Right ventricle myocardium superior (tissue), 1 donor: ENCODE results near the gene KCNJ6. TPM values are rescaled to one million over a fixed set of nuclear protein-coding genes. Genes with fewer than 3 reads are reported as not detected.

Source experiments
- ATAC-seq: fragments of 200-7000 bp; cut with Tn5 transposase; one replicate; pipeline ENCODE4 v1.9.1; 2020; ENCODE audit warnings: mild to moderate bottlenecking; ENCODE audit not compliant: poor library complexity
- DNase-seq: peaks from one replicate; pipeline ENCODE4 v3.0.0-alpha.2; 2020
- intact Hi-C: fragments of 100-400 bp; cut with DNase I; formaldehyde crosslinking; loops from one replicate; pipeline ENCODE4 v1.11.2; 2022
- total RNA-seq: library from RNA; stranded (reverse); fragmentation: NEBNext Ultra II Directional; extraction: Animal tissue kit (Norgen Biotek cat#: 25700); gene quantifications from one replicate; pipeline ENCODE4 v1.2.1, GENCODE V29; 2021
- donor health status: DM: no; HTN: yes; CAD: no; lungs with severe emphysema.

KCNJ6 gene
- total RNA-seq, 1 donor from 2014 or later = not detected

DNA sequence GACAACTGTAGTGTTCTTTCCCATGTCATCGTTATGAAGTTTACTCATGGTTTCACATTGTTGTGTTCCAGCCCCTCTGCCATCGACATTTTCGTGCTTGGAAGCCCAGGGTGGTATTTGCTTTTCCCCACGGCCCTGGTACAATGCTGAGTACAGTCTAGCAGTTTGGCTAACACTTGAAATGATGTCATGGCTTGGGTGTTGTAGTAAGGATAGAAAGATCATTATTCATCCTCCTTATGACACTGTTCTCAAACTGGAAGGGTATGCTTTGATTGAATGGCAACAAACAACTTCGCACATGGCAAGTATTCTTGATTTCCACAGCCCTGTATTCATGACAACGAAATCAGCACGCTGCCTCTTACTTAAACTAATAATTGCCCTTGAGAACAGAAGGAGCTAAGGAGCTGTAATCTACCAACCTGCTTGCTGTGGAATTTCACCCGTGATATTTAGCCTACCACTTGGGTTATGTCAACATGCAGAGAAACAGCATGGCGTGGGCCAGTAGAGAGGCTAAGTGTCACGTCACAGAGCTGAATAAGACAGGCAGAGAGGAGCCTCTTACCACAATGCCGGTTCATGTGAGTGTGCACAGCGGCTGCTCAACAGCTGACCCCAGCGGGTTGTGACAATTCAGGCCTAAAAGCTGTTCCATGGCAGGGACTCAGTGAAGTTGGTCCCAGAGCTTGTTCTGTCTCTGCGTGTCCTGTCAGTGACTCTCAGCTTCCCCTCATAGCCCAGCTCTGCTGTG, 73.9 kb downstream of the KCNJ6 start:
- DNase-seq (no peak), ATAC-seq (no peak)
- intact Hi-C loops = no loop called here

GRCh38 chr21:37837381-37837780, 78.9 kb downstream of the KCNJ6 start:
- intact Hi-C loops = no loop called here
- ATAC-seq (no peak), DNase-seq (no peak)

GRCh38 chr21:37835481-37835880, 80.8 kb downstream of the KCNJ6 start:
- DNase-seq (no peak), ATAC-seq (no peak)
- intact Hi-C loops = no loop called here

DNA sequence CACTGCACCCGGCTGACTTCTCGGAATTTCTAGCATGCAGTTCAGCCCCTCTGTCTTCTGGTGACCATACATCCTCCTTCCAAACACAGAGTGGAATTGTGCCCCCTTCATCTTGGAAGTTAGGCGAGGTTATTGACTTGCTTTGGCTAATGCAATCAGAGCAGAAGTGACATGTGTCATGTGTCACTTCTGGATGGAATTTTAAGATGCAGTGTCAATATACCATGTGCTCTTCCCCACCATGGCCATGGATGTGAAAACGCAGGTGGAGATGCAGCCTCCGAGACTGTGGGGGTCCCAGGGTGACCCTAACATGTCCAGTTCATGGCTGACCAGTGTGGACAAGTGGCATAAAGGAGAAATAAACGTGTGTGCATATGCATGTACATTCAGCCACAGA, 83.0 kb downstream of the KCNJ6 start:
- DNase-seq = no peak
- intact Hi-C loops = no loop called here
- ATAC-seq = no peak

- DNase-seq (no peak), ATAC-seq (no peak)
- intact Hi-C loops = no loop called here
These were observed 86.8 kb downstream of the KCNJ6 start for GRCh38 chr21:37829447-37829846.

DNA sequence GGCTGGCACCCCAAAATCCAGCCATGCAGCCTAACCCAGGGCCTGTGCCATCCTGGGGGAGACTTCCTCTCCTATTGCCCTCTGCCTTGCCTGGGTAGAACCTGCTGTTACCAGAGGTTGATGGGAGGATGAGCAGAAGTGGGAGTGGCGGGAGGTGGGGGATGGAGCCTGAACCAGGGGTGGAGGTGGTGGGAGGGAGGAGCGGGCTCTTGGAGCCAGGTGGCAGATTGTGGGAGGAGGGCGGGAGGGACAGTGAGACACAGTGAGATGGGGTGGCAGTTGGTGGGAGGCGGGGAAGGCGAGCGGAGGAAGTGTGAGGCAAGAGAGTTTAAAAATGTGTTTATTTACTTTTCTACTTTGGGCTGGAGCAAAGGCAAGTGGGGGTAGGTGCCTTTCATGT, 87.3 kb downstream of the KCNJ6 start:
- intact Hi-C loops = no loop called here
- ATAC-seq = no peak

GRCh38 chr21:37828556-37828955, 87.7 kb downstream of the KCNJ6 start:
- DNase-seq (no peak), ATAC-seq (no peak)
- intact Hi-C loops = no loop called here

More for the DNA sequence above, 87.3 kb downstream of the KCNJ6 start:
- no peak for DNase-seq

GRCh38 chr21:37827913-37828312, 88.3 kb downstream of the KCNJ6 start:
- DNase-seq = no peak
- no peak for ATAC-seq
- intact Hi-C loops = no loop called here

GRCh38 chr21:37821786-37822450, 94.3 kb downstream of the KCNJ6 start:
- DNase-seq = no peak
- intact Hi-C loops = no loop called here
- no peak for ATAC-seq

DNA sequence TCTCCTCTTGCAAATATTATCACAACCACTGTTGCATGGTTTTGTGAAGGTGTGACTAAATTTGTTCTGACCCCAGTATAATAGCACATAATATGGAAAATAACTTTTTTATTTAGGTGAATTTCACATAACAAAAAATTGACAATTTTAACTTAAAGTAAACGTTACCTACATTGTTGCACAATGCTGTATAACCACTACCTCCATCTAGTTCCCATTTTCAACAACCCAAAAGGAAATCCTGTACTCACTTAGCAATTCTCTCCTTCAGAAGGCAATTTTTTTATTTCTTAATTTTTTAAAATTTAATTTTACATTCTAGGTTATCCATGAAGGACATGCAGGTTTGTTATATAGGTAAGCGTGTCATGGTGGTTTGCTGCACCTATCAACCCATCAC, 95.2 kb downstream of the KCNJ6 start:
- intact Hi-C loops = no loop called here
- ATAC-seq (no peak), DNase-seq (no peak)

DNA sequence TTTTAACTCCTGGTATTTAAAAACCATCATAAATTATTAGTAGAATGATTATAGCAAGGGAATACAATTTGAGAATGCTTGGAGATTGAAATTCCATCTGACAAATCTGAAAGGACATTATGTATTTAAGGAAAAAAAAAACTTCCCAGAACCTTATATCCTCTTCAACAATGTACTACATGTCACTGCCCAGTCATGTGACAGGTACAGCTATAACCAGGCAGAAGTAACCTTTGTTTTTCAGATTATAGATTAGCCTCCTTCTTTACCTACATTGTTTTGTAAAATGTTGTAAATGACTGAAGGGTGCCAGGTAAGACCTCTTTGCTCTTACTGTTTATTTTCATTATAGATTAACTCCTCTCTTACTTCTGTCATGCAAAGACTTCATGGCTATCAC, 96.9 kb downstream of the KCNJ6 start:
- ATAC-seq (no peak), DNase-seq (no peak)
- intact Hi-C loops = no loop called here

- DNase-seq = no peak
- ATAC-seq = no peak
- intact Hi-C loops = no loop called here
These were observed 99.0 kb downstream of the KCNJ6 start for GRCh38 chr21:37817242-37817641.

- no peak for ATAC-seq
- intact Hi-C loops = no loop called here
These were observed 100.4 kb downstream of the KCNJ6 start for GRCh38 chr21:37815893-37816292.

GRCh38 chr21:37811711-37812110, 104.5 kb downstream of the KCNJ6 start:
- intact Hi-C loops = no loop called here
- ATAC-seq = no peak
- DNase-seq = no peak

More at GRCh38 chr21:37815893-37816292, 100.4 kb downstream of the KCNJ6 start:
- DNase-seq = no peak

DNA sequence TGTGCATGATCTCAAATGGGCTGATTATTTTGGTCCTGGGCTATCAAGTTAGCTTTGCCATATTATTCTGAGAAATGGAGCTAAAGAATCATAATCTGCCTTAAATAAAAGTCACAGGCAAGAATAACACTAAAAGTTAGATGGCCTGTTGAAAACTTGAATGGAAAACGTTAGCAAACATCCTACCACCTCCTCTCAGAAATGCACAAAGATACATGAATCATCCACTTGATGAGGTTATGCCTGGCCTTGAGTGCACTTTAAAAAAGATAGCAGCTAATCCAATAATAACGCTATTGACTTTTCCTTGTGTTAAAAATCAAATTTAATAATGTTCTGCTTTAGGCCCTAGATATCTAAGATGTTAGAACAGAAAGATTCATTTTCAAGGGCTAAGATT, 108.0 kb downstream of the KCNJ6 start:
- DNase-seq (no peak), ATAC-seq (no peak)
- intact Hi-C loops = no loop called here

- ATAC-seq (no peak), DNase-seq (no peak)
- intact Hi-C loops = no loop called here
These were observed 111.0 kb downstream of the KCNJ6 start for GRCh38 chr21:37805266-37805665.

DNA sequence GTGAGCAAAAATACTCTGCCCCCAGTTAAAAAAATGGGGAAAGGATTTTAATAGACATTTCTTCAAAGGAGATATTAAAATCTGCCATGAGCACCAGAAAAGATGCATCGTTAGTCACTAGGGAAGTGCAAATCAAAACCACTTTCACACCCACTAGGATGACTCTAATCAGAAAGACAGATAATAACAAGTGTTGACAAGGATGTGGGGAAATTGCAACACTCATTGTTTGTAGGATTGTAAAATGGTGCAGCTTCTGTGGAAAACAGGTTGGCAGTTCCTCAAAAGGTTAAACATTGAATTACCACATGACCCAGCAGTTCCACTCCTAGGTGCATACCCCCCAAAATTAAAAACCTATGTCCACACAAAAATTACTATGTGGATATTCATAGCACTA, 112.3 kb downstream of the KCNJ6 start:
- no peak for ATAC-seq
- intact Hi-C loops = no loop called here
- DNase-seq = no peak

- intact Hi-C loops = no loop called here
- ATAC-seq = no peak
- DNase-seq = no peak
These were observed 113.1 kb downstream of the KCNJ6 start for GRCh38 chr21:37803101-37803651.

DNA sequence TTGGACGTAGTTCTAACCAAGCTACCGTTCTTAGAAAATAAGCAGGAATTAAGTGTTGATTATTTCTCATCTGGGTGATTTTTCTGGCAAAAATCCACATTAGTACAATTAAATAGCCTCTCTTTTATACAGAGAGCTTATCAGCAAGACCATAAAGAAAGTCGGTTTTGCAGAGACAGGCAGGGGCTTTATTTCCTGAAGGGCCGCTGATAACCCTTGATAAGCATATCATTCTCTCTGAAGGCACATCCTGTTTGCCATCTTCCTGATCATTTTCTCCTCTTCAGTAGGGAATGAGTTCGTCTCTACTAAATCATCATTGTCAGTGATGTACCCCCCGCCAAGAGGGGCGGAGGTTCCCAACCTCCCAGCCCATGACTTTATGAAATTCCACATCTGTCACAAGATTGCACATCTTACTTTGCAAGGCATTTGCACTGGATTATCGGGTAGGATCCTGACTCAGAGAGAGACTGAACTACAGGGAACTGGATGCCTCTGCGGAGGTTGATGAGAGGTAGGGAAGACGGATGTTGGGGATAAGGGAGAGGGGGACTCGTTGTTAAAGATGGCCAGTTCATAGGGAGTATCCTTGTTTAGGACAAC, 115.7 kb downstream of the KCNJ6 start:
- no peak for ATAC-seq
- DNase-seq = no peak
- intact Hi-C loops = no loop called here

DNA sequence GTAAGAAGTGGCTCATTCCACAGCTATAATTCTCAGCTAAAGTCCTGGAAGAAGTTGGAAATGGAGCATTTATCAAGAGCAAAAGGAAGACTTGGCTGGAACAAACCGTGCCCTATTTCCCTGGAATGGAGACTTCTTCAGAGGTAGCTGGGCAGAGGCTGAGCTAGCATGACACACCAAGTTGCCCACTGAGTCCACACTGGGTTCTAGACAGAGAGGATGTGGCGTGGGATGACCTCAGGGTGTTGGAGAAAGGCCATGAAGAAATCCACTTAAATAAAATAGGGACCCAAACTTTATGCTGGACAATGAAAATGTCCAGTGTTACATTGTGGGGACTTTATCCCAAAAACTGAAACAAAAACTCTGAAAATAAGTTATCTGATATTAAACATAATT, 116.2 kb downstream of the KCNJ6 start:
- DNase-seq (no peak), ATAC-seq (no peak)
- intact Hi-C loops = no loop called here
